ENCODE results near the gene FKRP. TPM values are rescaled to one million over a fixed set of nuclear protein-coding genes. Genes with fewer than 3 reads are reported as not detected.
A peak's percentile ranks its signal among the peaks of the same experiment; 100 is the strongest.
"Not testable (repeated sequence)": the region's sequence is repeated elsewhere in the genome, so short reads cannot be mapped to it uniquely, and the experiment has no call there.

Gene FKRP
- polyA plus RNA-seq, 4 donors = 14.8 to 27.3 (median 19.4) TPM

DNA sequence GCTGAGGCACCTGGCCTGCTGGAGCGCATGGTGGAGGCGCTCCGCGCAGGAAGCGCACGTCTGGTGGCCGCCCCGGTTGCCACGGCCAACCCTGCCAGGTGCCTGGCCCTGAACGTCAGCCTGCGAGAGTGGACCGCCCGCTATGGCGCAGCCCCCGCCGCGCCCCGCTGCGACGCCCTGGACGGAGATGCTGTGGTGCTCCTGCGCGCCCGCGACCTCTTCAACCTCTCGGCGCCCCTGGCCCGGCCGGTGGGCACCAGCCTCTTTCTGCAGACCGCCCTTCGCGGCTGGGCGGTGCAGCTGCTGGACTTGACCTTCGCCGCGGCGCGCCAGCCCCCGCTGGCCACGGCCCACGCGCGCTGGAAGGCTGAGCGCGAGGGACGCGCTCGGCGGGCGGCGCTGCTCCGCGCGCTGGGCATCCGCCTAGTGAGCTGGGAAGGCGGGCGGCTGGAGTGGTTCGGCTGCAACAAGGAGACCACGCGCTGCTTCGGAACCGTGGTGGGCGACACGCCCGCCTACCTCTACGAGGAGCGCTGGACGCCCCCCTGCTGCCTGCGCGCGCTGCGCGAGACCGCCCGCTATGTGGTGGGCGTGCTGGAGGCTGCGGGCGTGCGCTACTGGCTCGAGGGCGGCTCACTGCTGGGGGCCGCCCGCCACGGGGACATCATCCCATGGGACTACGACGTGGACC, 10.1 kb downstream of the FKRP start:
- no peak for DNase-seq (ENCODE audit: low read depth in 4 of 4, low spot score in 3 of 4)

GRCh38 chr19:46756544-46756888, 10.7 kb downstream of the FKRP start:
- DNase-seq (ENCODE audit: low read depth in 4 of 4, low spot score in 3 of 4) = no peak

GRCh38 chr19:46759206-46759605, 13.3 kb downstream of the FKRP start:
- DNase-seq (ENCODE audit: low read depth in 4 of 4, low spot score in 3 of 4) = no peak

DNA sequence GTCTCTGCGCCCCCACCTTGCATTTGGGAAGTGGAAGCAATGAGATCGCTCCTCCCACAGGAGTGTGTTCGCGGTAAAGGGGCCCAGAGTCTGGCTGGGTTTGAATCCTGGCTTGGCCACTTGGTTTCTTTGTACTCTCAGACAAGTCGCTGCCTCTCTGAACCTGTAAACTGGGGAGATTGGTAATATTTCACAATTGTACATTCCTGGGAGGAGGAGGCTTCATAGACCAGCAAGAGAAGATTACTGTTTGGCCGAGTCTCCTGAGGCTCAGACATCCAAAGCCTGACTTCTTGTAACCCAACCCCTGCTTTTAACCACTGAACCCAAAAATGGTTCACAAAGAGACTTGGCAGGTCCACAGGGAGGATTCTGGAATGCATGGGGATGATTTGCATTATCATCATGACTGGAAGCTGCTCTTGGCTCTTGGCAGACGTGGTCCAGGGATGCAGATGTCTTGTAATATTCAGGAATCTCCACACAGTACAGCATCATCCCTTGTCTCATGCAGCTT, 14.0 kb downstream of the FKRP start:
- no peak for DNase-seq (ENCODE audit: low read depth in 4 of 4, low spot score in 3 of 4)

- DNase-seq (ENCODE audit: low read depth in 4 of 4, low spot score in 3 of 4) = no peak
Measured at GRCh38 chr19:46760363-46760762, 14.5 kb downstream of the FKRP start.

DNA sequence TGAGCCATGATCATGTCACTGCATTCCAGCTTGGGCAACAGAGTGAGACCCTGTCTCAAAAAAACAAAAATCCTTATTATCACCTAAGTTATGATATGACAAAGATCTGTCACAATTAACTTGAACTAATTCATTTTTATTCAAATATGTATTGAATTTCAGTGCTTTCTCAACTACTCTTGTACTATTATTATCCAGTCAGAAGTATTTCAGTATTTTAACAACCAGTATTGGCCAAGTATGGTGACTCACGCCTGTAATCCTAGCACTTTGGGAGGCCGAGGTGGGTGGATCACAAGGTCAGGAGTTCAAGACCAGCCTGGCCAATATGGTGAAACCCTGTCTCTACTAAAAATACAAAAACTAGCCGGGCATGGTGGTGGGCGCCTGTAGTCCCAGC, 15.0 kb downstream of the FKRP start:
- DNase-seq (ENCODE audit: low read depth in 4 of 4, low spot score in 3 of 4) = not testable (repeated sequence)

- DNase-seq (ENCODE audit: low read depth in 4 of 4, low spot score in 3 of 4) = no peak
Measured at GRCh38 chr19:46761418-46761831, 15.6 kb downstream of the FKRP start.

DNA sequence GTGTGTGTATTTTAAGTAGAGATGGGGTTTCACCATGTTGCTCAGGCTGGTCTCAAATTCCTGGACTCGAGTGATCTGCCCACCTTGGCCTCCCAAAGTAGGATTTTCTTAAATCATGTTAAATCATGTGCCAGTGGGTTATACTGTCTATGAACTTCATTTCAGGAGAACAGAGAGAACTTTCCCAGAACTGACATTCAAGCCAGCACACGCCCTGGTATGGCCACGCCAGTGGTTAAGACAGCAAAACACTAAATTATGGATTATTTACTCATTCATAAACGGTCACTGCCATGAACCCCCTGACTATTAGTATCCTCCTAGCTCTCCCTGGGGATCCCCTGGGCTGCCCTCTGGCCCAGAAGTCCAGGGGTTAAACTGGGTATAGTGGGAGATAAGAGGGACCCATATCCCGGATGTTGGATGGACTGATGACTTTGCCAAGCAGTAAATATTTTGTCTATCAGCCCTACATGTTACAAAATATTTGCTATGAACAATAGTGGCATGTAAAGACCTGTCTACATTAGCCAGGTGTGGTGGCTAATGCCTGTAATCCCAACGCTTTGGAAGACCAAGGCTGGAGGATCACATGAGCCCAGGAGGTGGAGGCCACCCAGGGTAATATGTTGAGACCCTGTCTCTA, 16.5 kb downstream of the FKRP start:
- no peak for DNase-seq (ENCODE audit: low read depth in 4 of 4, low spot score in 3 of 4)

- DNase-seq (ENCODE audit: low read depth in 4 of 4, low spot score in 3 of 4) = no peak
Measured at GRCh38 chr19:46764817-46765291, 19.0 kb downstream of the FKRP start.

DNA sequence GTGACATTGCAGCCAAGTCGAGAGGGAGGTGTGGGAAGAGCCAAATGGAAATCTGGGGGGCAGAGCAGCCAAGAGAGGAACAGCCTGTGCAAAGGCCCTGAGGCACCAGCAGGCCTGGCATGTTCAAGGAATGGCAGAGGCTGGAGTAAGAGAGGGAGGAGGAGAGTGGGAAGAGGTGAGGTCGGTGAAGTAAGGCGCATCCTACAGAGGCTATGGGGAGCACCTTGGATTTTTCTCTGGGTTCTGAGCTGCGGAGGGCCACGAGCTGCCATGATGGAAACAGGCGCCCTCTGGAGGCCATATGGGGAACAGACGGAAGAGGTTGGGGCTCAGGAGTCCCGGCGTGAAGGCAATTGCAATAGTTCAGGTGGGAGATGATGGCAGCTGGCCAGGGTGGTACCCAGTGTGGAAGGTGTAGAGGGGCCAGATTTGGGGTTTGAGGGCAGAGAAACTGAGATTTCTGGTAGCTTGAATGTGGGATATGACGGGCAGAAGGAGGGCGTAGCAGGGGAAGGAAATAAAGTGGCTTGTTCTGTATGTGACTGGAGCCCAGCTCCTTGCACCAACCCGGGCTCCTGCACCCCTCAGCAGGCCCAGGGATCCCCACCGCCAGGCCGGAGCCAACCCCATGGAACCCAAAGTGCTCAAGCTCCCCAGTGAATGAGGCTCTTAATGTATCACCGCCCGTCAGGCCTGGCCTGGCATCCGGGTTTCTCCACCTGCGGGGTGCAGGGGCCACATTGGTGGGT, 20.9 kb downstream of the FKRP start:
- DNase-seq (ENCODE audit: low read depth in 4 of 4, low spot score in 3 of 4) = no peak

GRCh38 chr19:46768746-46769145, 22.9 kb downstream of the FKRP start:
- DNase-seq (ENCODE audit: low read depth in 4 of 4, low spot score in 3 of 4) = not testable (repeated sequence)

DNA sequence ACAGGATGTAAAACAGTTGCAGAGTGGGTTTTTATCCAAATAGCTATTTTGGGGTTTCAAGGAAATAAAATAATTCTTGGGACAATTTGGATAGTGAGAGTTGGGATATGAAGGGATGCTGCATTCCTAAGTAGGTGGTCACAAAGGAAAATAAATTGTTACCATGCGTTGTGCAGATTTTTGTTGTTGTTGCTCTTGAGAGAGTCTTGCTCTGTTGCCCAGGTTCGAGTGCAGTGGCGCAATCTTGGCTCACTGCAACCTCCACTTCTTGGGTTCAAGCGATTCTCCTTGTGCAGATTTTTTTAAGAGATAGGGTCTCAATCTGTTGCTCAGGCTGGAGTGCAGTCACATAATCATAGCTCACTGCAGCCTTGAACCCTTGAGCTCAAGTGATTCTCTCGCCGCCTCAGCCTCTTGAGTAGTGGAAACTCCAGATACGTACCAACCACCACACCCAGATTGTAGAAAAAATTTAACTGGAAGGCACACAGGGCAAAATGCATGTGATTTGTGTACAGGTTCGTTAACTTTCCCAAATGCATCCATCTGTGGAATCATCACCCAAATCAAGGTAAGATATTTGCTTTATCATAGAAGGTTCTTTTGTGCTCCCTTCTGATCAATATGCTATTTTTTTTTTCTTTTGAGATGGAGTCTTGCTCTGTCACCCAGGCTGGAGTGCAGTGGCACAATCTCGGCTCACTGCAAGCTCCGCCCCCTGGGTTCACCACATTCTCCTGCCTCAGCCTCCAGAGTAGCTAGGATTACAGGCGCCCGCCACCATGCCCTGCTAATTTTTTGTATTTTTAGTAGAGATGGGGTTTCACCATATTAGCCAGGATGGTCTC, 26.5 kb downstream of the FKRP start:
- no peak for DNase-seq (ENCODE audit: low read depth in 4 of 4, low spot score in 3 of 4)

DNA sequence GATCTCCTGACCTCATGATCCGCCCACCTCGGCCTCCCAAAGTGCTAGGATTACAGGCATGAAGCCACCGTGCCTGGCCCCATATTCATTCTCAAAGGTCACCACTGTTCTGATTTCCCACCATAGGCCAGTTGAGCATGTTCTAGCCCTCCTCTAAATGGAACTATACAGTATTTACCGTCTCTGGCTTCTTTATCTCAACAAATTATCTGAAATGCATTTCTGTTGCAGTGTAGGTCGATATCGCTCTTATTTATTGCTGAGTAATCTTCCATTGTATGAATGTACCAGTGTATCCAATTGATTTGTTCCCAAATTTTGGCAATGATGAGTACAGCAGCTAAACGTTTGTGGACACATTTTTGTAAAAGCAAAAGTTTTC, 27.2 kb downstream of the FKRP start:
- DNase-seq (ENCODE audit: low read depth in 4 of 4, low spot score in 3 of 4) = no peak

GRCh38 chr19:46775642-46776258, 29.9 kb downstream of the FKRP start:
- DNase-seq (ENCODE audit: low read depth in 4 of 4, low spot score in 3 of 4) = no peak

GRCh38 chr19:46776927-46777911, 31.4 kb downstream of the FKRP start:
- no peak for DNase-seq (ENCODE audit: low read depth in 4 of 4, low spot score in 3 of 4)

- not testable (repeated sequence) for DNase-seq (ENCODE audit: low read depth in 4 of 4, low spot score in 3 of 4)
Measured at GRCh38 chr19:46777956-46778645, 32.2 kb downstream of the FKRP start.

GRCh38 chr19:46782355-46783019, 36.6 kb downstream of the FKRP start:
- DNase-seq (ENCODE audit: low read depth in 4 of 4, low spot score in 3 of 4) = no peak

GRCh38 chr19:46783670-46784069, 37.8 kb downstream of the FKRP start:
- peak in 1 of 4 donors; percentile 39 for DNase-seq (ENCODE audit: low read depth in 4 of 4, low spot score in 3 of 4)

Measured in left renal pelvis (tissue), 4 donors.